GM21528 (cell line): ENCODE results near the gene UNC13A.

Source experiments
- ATAC-seq: cut with Tn5 transposase; IDR thresholded peaks from one replicate; pipeline ENCODE4 v1.9.1; 2021; ENCODE audit warnings: mild to moderate bottlenecking, moderate library complexity; ENCODE audit not compliant: unreplicated experiment, low FRiP score

The UNC13A gene

GRCh38 chr19:17687857-17688784 is at the start of gene UNC13A:
UNC13A (minus strand) TSS chr19:17688354; CDS start chr19:17688199, 155 bp downstream.
- no peak for ATAC-seq

- ATAC-seq, result no peak
These were observed 49.6 kb upstream of the UNC13A start for GRCh38 chr19:17737690-17738153.

GRCh38 chr19:17735410-17735809 is 47.3 kb upstream of the UNC13A start:
- no peak for ATAC-seq

- ATAC-seq, result no peak
These were observed 46.0 kb upstream of the UNC13A start for GRCh38 chr19:17734146-17734545.

- ATAC-seq, result no peak
These were observed 45.0 kb upstream of the UNC13A start for GRCh38 chr19:17733127-17733526.

- ATAC-seq, result no peak
These were observed 39.7 kb upstream of the UNC13A start for GRCh38 chr19:17727843-17728242.

- ATAC-seq, result no peak
These were observed 39.0 kb upstream of the UNC13A start for GRCh38 chr19:17726964-17727773.

GRCh38 chr19:17726136-17726741 is 38.1 kb upstream of the UNC13A start:
- no peak for ATAC-seq

- no peak for ATAC-seq
These were observed 37.4 kb upstream of the UNC13A start for GRCh38 chr19:17725422-17726078.

- no peak for ATAC-seq
These were observed 36.5 kb upstream of the UNC13A start for GRCh38 chr19:17724655-17725054.

GRCh38 chr19:17722655-17723240 is 34.6 kb upstream of the UNC13A start:
- ATAC-seq, result no peak

GRCh38 chr19:17721821-17722220 is 33.7 kb upstream of the UNC13A start:
- no peak for ATAC-seq

- no peak for ATAC-seq
These were observed 33.0 kb upstream of the UNC13A start for GRCh38 chr19:17721111-17721628.

GRCh38 chr19:17720440-17720839 is 32.3 kb upstream of the UNC13A start:
- ATAC-seq, result no peak

GRCh38 chr19:17719730-17720400 is 31.7 kb upstream of the UNC13A start:
- peak; percentile 35 for ATAC-seq

GRCh38 chr19:17718947-17719711 is 31.0 kb upstream of the UNC13A start, which contains the start of gene MAP1S:
MAP1S (plus strand) TSS chr19:17719480; CDS start chr19:17719503, 23 bp downstream.
- peak; percentile 80 for ATAC-seq

- ATAC-seq, result no peak
These were observed 30.4 kb upstream of the UNC13A start for GRCh38 chr19:17718550-17718946.

GRCh38 chr19:17716309-17716929 is 28.3 kb upstream of the UNC13A start:
- no peak for ATAC-seq
